Body of pancreas (tissue), 4 donors: Measurements from ENCODE around the gene SLC25A23.

Experiments
- CTCF ChIP-seq, 7 experiments: fragments of 450-650 bp in 4 of 7; fragments of 200-600 bp in 3 of 7; sonication (generic) in 3 of 7; IDR thresholded peaks; one replicate each; pipeline ENCODE4 v1.5.1; 2016 to 2019; ENCODE audit warnings: antibody characterized with exemption in 7 of 7
- POLR2A ChIP-seq, 3 donors: fragments of 450-650 bp; IDR thresholded peaks; one replicate each; pipeline ENCODE4 v1.6.1; 2016; ENCODE audit warnings: antibody characterized with exemption in 3 of 3, mild to moderate bottlenecking in 2 of 3

- TF ChIP-seq POLR2A (IDR thresholded peaks at IDR 0.05) = no peak
- no peak for TF ChIP-seq CTCF (IDR thresholded peaks at IDR 0.05)
These were observed 21.3 kb upstream of the SLC25A23 start for GRCh38 chr19:6480848-6481415.
